Keratinocyte (primary cell): Measurements from ENCODE around the gene MYH9. TPM values are rescaled to one million over a fixed set of nuclear protein-coding genes. Genes with fewer than 3 reads are reported as not detected.

Experiments used
- DNase-seq: peaks from one replicate; pipeline ENCODE4 v3.0.0-alpha.2; 2011; ENCODE audit warnings: low read depth, missing footprints, low spot score
- FAIRE-seq: peaks from 2 replicates; lab custom pipeline; 2011; peaks lifted over from hg19 to GRCh38; lab: Jason Lieb, UNC
- H2AFZ ChIP-seq: 2 replicates; pipeline ENCODE4 v1.6.0; 2012; ENCODE audit warnings: low read length, control low read depth, inconsistent platforms; ENCODE audit not compliant: control insufficient read depth
- H3K27ac ChIP-seq: 2 replicates; pipeline ENCODE4 v1.5.1; 2011; ENCODE audit warnings: low read length; ENCODE audit not compliant: control insufficient read depth, insufficient read depth
- H3K27me3 ChIP-seq: 3 replicates; pipeline ENCODE4 v1.6.0; 2011; ENCODE audit warnings: low read length; ENCODE audit not compliant: control insufficient read depth, insufficient read depth; ENCODE audit errors: extremely low read depth
- H3K36me3 ChIP-seq, 2 experiments: 2 replicates in 1 of 2; 3 replicates in 1 of 2; pipeline ENCODE4 v1.5.1; 2011; ENCODE audit warnings: low read length in 2 of 2, mild to moderate bottlenecking in 1 of 2; ENCODE audit not compliant: control insufficient read depth in 2 of 2, insufficient read depth in 2 of 2; ENCODE audit errors: extremely low read depth in 1 of 2
- H3K4me1 ChIP-seq: 3 replicates; pipeline ENCODE4 v1.5.1; 2011; ENCODE audit warnings: low read length; ENCODE audit not compliant: control insufficient read depth, insufficient read depth; ENCODE audit errors: extremely low read depth
- H3K4me2 ChIP-seq: 3 replicates; pipeline ENCODE4 v1.6.0; 2011; ENCODE audit warnings: low read depth, low read length; ENCODE audit not compliant: control insufficient read depth, insufficient read depth; ENCODE audit errors: extremely low read depth
- H3K4me3 ChIP-seq, 3 experiments: fragments of 200-600 bp in 1 of 3; sonication (generic) in 1 of 3; 2 replicates in 2 of 3; 3 replicates in 1 of 3; pipeline ENCODE4 v1.5.1; 2011 to 2016; ENCODE audit warnings: low read length in 3 of 3, mild to moderate bottlenecking in 3 of 3, control low read depth in 2 of 3, inconsistent platforms in 1 of 3, low read depth in 1 of 3, mixed read lengths in 1 of 3, mixed run types in 1 of 3, moderate library complexity in 1 of 3; ENCODE audit not compliant: control insufficient read depth in 2 of 3, insufficient read depth in 2 of 3; ENCODE audit errors: extremely low read depth in 1 of 3
- H3K79me2 ChIP-seq: 2 replicates; pipeline ENCODE4 v1.6.0; 2012; ENCODE audit warnings: low read length; ENCODE audit not compliant: control insufficient read depth, insufficient read depth
- H3K9ac ChIP-seq: 3 replicates; pipeline ENCODE4 v1.6.0; 2011; ENCODE audit warnings: low read length; ENCODE audit not compliant: control insufficient read depth, insufficient read depth; ENCODE audit errors: extremely low read depth
- H3K9me1 ChIP-seq: 3 replicates; pipeline ENCODE4 v1.6.0; 2011; ENCODE audit warnings: low read length; ENCODE audit not compliant: control insufficient read depth, insufficient read depth; ENCODE audit errors: extremely low read depth
- H3K9me3 ChIP-seq: 2 replicates; pipeline ENCODE4 v1.5.1; 2012; ENCODE audit warnings: low read depth, low read length; ENCODE audit not compliant: control insufficient read depth
- H4K20me1 ChIP-seq: 3 replicates; pipeline ENCODE4 v1.6.0; 2011; ENCODE audit warnings: low read length; ENCODE audit not compliant: control insufficient read depth, insufficient read depth; ENCODE audit errors: extremely low read depth
- EZH2 ChIP-seq: IDR thresholded peaks from one replicate; pipeline ENCODE4 v1.6.1; 2012; ENCODE audit warnings: inconsistent platforms, mild to moderate bottlenecking, low read length, moderate library complexity
- dilution Hi-C: fragments of 300-500 bp; cut with MboI; formaldehyde crosslinking; loops from one replicate; pipeline ENCODE4 v1.7.0; 2020; ENCODE audit warnings: low sequenced_read_pairs; ENCODE audit not compliant: extremely low pct_ligation_motif_present
- polyA plus RNA-seq, 5 experiments: library from polyadenylated mRNA; depleted of rRNA in 3 of 5; stranded (reverse) in 3 of 5; stranded (forward) in 1 of 5; unstranded in 1 of 5; fragments of >200 nt; gene quantifications; 1 replicate in 1 of 5; 2 replicates in 3 of 5; 3 replicates in 1 of 5; pipeline versions ENCODE4 v1.2.1 to v1.2.3, GENCODE V29; 2011 to 2012; ENCODE audit warnings: missing spikeins in 2 of 5, low read depth in 1 of 5, low replicate concordance in 1 of 5
- TF ChIP-seq, protein P1 (sequence below), 3 experiments: IDR thresholded peaks in 1 of 3; conservative IDR thresholded peaks in 1 of 3; optimal IDR thresholded peaks in 1 of 3; 2 replicates in 2 of 3; 3 replicates in 1 of 3; pipeline versions ENCODE3 to v1.5.1; 2011; ENCODE audit warnings: low read length in 3 of 3, mild to moderate bottlenecking in 3 of 3, moderate library complexity in 2 of 3, control low read depth in 1 of 3, inconsistent platforms in 1 of 3; ENCODE audit not compliant: insufficient read depth in 2 of 3; ENCODE audit errors: extremely low read depth in 1 of 3

Gene MYH9
- polyA plus RNA-seq, 1 donor (not counting 4 experiments of a cell fraction or from before 2014, with no cell fraction given) = 351 TPM

GRCh38 chr22:36360871-36361383 lies 26.8 kb downstream of the MYH9 start:
- no peak for DNase-seq
- peaks cover 90% of the 10 kb centered on the region for H4K20me1 ChIP-seq

GRCh38 chr22:36360011-36360410 lies 27.8 kb downstream of the MYH9 start:
- Histone ChIP-seq H3K4me3 (no peak overlapping the region), H3K9me1 (peaks cover 12% of the 10 kb centered on the region), H2AFZ (no peak overlapping the region), H3K27ac (no peak overlapping the region), H4K20me1 (peaks cover 96% of the 10 kb centered on the region), H3K9me3 (no peaks in the 10 kb centered on the region), H3K79me2 (peaks cover 98% of the 10 kb centered on the region), H3K9ac (no peak overlapping the region), H3K36me3 (peaks cover 33 to 50% of the 10 kb centered on the region in 2 experiments), H3K4me2 (no peak overlapping the region), H3K27me3 (no peaks in the 10 kb centered on the region), H3K4me1 (peaks cover 91% of the 10 kb centered on the region)
- dilution Hi-C loops = no loop called here
- DNase-seq = no peak
- no peak for FAIRE-seq
- TF ChIP-seq EZH2 = no peak
- TF ChIP-seq, protein P1, sequence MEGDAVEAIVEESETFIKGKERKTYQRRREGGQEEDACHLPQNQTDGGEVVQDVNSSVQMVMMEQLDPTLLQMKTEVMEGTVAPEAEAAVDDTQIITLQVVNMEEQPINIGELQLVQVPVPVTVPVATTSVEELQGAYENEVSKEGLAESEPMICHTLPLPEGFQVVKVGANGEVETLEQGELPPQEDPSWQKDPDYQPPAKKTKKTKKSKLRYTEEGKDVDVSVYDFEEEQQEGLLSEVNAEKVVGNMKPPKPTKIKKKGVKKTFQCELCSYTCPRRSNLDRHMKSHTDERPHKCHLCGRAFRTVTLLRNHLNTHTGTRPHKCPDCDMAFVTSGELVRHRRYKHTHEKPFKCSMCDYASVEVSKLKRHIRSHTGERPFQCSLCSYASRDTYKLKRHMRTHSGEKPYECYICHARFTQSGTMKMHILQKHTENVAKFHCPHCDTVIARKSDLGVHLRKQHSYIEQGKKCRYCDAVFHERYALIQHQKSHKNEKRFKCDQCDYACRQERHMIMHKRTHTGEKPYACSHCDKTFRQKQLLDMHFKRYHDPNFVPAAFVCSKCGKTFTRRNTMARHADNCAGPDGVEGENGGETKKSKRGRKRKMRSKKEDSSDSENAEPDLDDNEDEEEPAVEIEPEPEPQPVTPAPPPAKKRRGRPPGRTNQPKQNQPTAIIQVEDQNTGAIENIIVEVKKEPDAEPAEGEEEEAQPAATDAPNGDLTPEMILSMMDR (optimal IDR thresholded peaks at IDR 0.05 in 1 of 3, IDR thresholded peaks at IDR 0.05 in 1 of 3, conservative IDR thresholded peaks at IDR 0.05 in 1 of 3; ENCODE audit: extremely low read depth in 1 of 3, insufficient read depth in 2 of 3, low read length in 3 of 3) = no peak

More at GRCh38 chr22:36360871-36361383, 26.8 kb downstream of the MYH9 start:
- no peak for FAIRE-seq
- Histone ChIP-seq H3K9me3 (no peaks in the 10 kb centered on the region), H3K79me2 (peaks cover 98% of the 10 kb centered on the region), H2AFZ (no peak overlapping the region), H3K9me1 (peaks cover 12% of the 10 kb centered on the region), H3K36me3 (peaks cover 32 to 44% of the 10 kb centered on the region in 2 experiments), H3K4me2 (peak overlapping the region; percentile 44), H3K9ac (peak overlapping the region; percentile 1), H3K4me3 (no peak overlapping the region), H3K4me1 (peaks cover 91% of the 10 kb centered on the region), H3K27ac (peak overlapping the region; percentile 34), H3K27me3 (no peaks in the 10 kb centered on the region)
- dilution Hi-C loops = no loop called here
- TF ChIP-seq EZH2 = no peak
- TF ChIP-seq, protein P1 (optimal IDR thresholded peaks at IDR 0.05 in 1 of 3, IDR thresholded peaks at IDR 0.05 in 1 of 3, conservative IDR thresholded peaks at IDR 0.05 in 1 of 3; ENCODE audit: extremely low read depth in 1 of 3, insufficient read depth in 2 of 3, low read length in 3 of 3) = no peak
